ENCODE results near the gene LEP. TPM values are rescaled to one million over a fixed set of nuclear protein-coding genes. Genes with fewer than 3 reads are reported as not detected.

The LEP gene
- total RNA-seq, 1 donor: under 0.01 TPM

DNA sequence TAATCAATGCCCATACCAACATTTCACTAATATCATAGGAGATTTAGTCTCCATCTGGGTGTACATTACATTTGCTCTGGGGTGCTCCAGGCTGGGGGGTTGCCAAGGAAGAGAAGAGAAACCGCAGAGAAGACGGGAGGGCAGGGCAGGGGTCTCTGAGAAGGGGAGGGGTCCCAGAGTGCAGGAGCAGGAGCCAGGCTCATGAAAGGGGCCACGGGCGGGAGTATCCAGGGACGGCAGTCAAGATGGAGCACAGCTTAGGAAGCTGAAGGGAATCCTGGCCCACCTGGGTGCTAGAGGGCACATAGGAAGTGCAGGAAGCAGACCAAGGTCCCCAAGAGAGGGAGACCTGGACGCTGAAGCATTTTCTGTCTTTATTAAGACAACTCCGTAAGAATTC is 2.2 kb downstream of the LEP start:
- H3K4me3 ChIP-seq (ENCODE audit: low read depth, low read length): no peak overlapping the region
- DNase-seq (ENCODE audit: low read depth): no peak
- TF ChIP-seq, protein P1, sequence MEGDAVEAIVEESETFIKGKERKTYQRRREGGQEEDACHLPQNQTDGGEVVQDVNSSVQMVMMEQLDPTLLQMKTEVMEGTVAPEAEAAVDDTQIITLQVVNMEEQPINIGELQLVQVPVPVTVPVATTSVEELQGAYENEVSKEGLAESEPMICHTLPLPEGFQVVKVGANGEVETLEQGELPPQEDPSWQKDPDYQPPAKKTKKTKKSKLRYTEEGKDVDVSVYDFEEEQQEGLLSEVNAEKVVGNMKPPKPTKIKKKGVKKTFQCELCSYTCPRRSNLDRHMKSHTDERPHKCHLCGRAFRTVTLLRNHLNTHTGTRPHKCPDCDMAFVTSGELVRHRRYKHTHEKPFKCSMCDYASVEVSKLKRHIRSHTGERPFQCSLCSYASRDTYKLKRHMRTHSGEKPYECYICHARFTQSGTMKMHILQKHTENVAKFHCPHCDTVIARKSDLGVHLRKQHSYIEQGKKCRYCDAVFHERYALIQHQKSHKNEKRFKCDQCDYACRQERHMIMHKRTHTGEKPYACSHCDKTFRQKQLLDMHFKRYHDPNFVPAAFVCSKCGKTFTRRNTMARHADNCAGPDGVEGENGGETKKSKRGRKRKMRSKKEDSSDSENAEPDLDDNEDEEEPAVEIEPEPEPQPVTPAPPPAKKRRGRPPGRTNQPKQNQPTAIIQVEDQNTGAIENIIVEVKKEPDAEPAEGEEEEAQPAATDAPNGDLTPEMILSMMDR (IDR thresholded peaks at IDR 0.05; ENCODE audit: insufficient read depth, low read length): no peak

DNA sequence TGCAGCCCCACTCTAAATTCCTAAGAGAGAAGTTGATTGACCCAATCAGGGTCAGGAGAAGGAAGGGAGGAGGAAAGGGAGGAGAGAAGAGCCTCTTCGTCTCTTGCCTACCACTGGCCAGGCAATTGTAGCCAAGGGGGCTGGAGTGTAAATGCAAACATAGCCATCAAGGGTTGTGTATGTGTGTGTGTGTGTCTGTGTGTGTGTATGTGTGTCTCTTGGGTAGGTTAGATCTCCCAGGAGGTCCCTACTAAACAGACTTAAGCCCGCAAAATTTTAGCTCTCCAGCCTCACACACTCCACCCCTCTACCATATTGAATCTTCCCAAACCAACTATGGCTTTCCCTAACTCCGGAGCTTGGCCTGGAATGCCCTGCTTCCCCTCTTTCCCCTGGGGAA is 3.8 kb downstream of the LEP start:
- H3K4me3 ChIP-seq (ENCODE audit: low read depth, low read length): no peak overlapping the region
- DNase-seq (ENCODE audit: low read depth): no peak
- TF ChIP-seq, protein P1 (IDR thresholded peaks at IDR 0.05; ENCODE audit: insufficient read depth, low read length): no peak

DNA sequence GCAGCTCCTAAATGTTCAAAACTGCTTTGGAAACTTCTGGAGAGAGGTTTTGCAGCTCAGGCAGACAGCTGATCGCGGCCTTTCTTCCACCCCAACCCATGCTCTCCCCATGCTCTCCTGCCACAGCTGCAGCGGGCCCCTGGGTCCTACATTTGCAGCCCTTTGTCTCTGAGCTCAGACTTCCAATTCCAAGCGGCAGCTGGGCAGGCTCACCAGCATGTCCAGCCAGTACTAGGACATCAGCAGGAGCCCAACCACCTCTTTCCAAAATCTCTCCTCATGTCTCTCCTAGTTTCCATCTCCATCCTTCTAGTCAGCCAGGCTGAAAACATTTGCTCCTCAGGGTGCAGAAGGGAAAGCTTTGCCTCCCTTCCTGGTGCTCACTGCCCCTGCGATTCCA is 6.0 kb downstream of the LEP start:
- no peak for DNase-seq (ENCODE audit: low read depth)
- no peak overlapping the region for H3K4me3 ChIP-seq (ENCODE audit: low read depth, low read length)
- TF ChIP-seq, protein P1 (IDR thresholded peaks at IDR 0.05; ENCODE audit: insufficient read depth, low read length): no peak

DNA sequence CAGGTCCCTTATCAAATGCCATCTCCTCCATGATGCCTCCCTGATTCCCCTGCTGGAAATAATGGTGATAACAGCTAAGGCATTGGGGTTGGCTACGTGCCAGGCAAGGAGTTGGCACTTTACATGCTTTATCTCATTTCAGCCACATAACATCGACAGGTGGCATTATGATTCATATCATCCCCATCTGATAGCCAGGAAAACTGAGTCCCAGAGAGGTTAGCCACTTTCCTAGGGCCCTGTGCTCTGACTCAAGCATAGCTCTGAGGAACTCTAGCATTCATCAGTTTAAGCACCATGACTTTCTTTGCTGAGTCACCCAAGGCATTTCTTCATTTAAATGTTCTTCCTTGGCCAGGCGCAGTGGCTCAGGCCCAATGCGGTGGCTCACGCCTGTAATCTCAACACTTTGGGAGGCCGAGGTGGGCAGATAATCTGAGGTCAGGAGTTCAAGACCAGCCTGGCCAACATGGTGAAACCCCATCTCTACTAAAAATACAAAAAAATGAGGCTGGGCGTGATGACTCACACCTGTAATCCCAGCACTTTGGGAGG is 6.6 kb downstream of the LEP start:
- H3K4me3 ChIP-seq (ENCODE audit: low read depth, low read length): no peak overlapping the region
- DNase-seq (ENCODE audit: low read depth): peak; percentile 26
- TF ChIP-seq, protein P1 (IDR thresholded peaks at IDR 0.05; ENCODE audit: insufficient read depth, low read length): no peak

DNA sequence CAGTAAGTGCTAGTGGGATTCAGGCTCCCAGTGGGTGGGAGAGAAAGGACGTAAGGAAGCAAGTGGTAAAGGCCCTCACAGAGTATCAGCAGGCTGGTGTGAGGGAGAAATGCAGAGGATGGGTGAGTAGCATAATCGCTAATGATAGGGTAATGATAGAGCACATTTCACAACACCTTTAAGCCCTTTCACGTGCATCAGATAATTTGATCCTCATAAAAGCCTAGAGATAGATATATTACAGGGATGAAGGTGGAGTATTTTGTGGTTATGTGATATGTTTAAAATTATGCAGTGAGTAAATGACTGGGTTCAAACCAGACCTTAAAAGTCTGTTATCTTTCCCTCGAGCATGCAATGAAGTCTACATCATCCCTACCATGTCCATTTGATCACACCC is 10.3 kb downstream of the LEP start:
- no peak overlapping the region for H3K4me3 ChIP-seq (ENCODE audit: low read depth, low read length)
- DNase-seq (ENCODE audit: low read depth): no peak
- TF ChIP-seq, protein P1 (IDR thresholded peaks at IDR 0.05; ENCODE audit: insufficient read depth, low read length): no peak

DNA sequence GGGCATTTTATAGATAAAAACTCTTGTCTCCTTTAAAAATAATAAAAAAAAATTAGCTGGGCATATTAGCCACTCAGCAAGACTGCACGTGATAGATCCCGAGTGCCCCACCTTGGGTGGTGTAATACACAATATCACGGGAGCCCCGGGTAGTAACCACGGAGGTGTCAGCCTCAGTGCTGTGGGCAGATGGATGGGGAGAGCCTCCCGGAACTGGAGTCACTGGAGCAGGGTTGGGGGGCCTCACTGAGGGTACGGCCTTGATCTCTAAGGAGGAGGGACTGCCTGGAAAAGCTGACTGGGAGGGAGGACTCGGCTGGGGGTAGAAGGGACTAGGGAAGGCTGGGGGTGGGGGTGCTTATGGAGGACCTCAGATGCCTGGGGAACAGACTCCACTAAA is 12.6 kb downstream of the LEP start:
- no peak for DNase-seq (ENCODE audit: low read depth)
- TF ChIP-seq, protein P1 (IDR thresholded peaks at IDR 0.05; ENCODE audit: insufficient read depth, low read length): no peak
- no peak overlapping the region for H3K4me3 ChIP-seq (ENCODE audit: low read depth, low read length)

DNA sequence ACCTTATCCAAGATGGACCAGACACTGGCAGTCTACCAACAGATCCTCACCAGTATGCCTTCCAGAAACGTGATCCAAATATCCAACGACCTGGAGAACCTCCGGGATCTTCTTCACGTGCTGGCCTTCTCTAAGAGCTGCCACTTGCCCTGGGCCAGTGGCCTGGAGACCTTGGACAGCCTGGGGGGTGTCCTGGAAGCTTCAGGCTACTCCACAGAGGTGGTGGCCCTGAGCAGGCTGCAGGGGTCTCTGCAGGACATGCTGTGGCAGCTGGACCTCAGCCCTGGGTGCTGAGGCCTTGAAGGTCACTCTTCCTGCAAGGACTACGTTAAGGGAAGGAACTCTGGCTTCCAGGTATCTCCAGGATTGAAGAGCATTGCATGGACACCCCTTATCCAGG is 13.4 kb downstream of the LEP start:
- TF ChIP-seq, protein P1 (IDR thresholded peaks at IDR 0.05; ENCODE audit: insufficient read depth, low read length): no peak

More for the DNA sequence above, 13.4 kb downstream of the LEP start:
- H3K4me3 ChIP-seq (ENCODE audit: low read depth, low read length): no peak overlapping the region
- no peak for DNase-seq (ENCODE audit: low read depth)
